K562 (cell line): Measurements from ENCODE around the gene ELAVL3. TPM values are rescaled to one million over a fixed set of nuclear protein-coding genes. Genes with fewer than 3 reads are reported as not detected.

Experiments
- ARID4B ChIP-seq: sonication (generic); formaldehyde crosslinking; IDR thresholded peaks from 2 replicates; pipeline ENCODE4 v1.8.0; 2022; ENCODE audit warnings: mild to moderate bottlenecking, missing genetic modification reagents
- BCOR ChIP-seq: fragments of 450-650 bp; IDR thresholded peaks from 2 replicates; pipeline ENCODE4 v1.6.1; 2016
- DDX20 ChIP-seq: fragments of 450-650 bp; IDR thresholded peaks from 2 replicates; pipeline ENCODE4 v1.6.1; 2016; ENCODE audit warnings: missing genetic modification characterization, low read depth, mild to moderate bottlenecking, missing compliant biosample characterization, moderate library complexity
- E2F1 ChIP-seq: sonication (generic); formaldehyde crosslinking; IDR thresholded peaks from 2 replicates; pipeline ENCODE4 v1.8.1; 2023; ENCODE audit warnings: mild to moderate bottlenecking, missing genetic modification reagents, moderate library complexity
- EHMT2 ChIP-seq: fragments of 450-650 bp; IDR thresholded peaks from 2 replicates; pipeline ENCODE4 v1.6.1; 2018; ENCODE audit warnings: antibody characterized with exemption
- ELF2 ChIP-seq: fragments of 250-450 bp; sonication (Bioruptor Pico); IDR thresholded peaks from 2 replicates; pipeline ENCODE4 v1.5.0; 2021; ENCODE audit warnings: mild to moderate bottlenecking
- ETS1 ChIP-seq: conservative IDR thresholded peaks from 2 replicates; pipeline ENCODE4 v1.6.1; 2011; ENCODE audit warnings: low read depth, mild to moderate bottlenecking, low read length; ENCODE audit not compliant: control insufficient read depth
- FOXP1 ChIP-seq: sonication (generic); formaldehyde crosslinking; IDR thresholded peaks from 2 replicates; pipeline ENCODE4 v1.8.0; 2022; ENCODE audit warnings: mild to moderate bottlenecking, missing genetic modification reagents
- KLF13 ChIP-seq: fragments of 450-650 bp; IDR thresholded peaks from 2 replicates; pipeline ENCODE4 v1.6.1; 2016; ENCODE audit warnings: missing genetic modification characterization, low read depth, mild to moderate bottlenecking, missing compliant biosample characterization, moderate library complexity, borderline replicate concordance
- MAFF ChIP-seq: IDR thresholded peaks from 2 replicates; pipeline ENCODE4 v1.6.1; 2012; ENCODE audit warnings: low read length, improper control_type of control experiment
- MAZ ChIP-seq, 2 experiments: fragments of 450-650 bp in 1 of 2; sonication (generic) in 1 of 2; formaldehyde crosslinking; IDR thresholded peaks in 1 of 2; conservative IDR thresholded peaks in 1 of 2; 2 replicates each; pipeline versions ENCODE4 v1.4.0 to v1.5.0; 2020; ENCODE audit warnings: mild to moderate bottlenecking in 1 of 2, missing genetic modification reagents in 1 of 2
- MXD1 ChIP-seq: fragments of 250-450 bp; sonication (Bioruptor Pico); IDR thresholded peaks from 2 replicates; pipeline ENCODE4 v1.8.0; 2021; ENCODE audit warnings: borderline replicate concordance, mild to moderate bottlenecking, moderate library complexity; ENCODE audit not compliant: poor library complexity, severe bottlenecking
- MYC ChIP-seq, 2 experiments: fragments of 250-450 bp in 1 of 2; sonication (Bioruptor Pico) in 1 of 2; IDR thresholded peaks; 2 replicates each; pipeline versions ENCODE4 v1.5.1 to v1.6.1; 2012 to 2021; ENCODE audit warnings: low read depth in 2 of 2, borderline replicate concordance in 1 of 2, improper control_type of control experiment in 1 of 2, low read length in 1 of 2, mild to moderate bottlenecking in 1 of 2, moderate library complexity in 1 of 2
- NR2C2 ChIP-seq, 2 experiments: fragments of 200-800 bp in 1 of 2; sonication (Bioruptor generic) in 1 of 2; sonication (generic) in 1 of 2; formaldehyde crosslinking in 1 of 2; IDR thresholded peaks; 2 replicates each; pipeline versions ENCODE4 v1.6.1 to v1.8.0; 2016 to 2022; ENCODE audit warnings: mild to moderate bottlenecking in 1 of 2, missing compliant biosample characterization in 1 of 2, missing genetic modification characterization in 1 of 2, missing genetic modification reagents in 1 of 2
- RB1 ChIP-seq: fragments of 450-650 bp; IDR thresholded peaks from 2 replicates; pipeline ENCODE4 v1.6.1; 2017; ENCODE audit warnings: low read depth, mild to moderate bottlenecking
- TBL1XR1 ChIP-seq, 2 experiments: IDR thresholded peaks; 2 replicates each; pipeline ENCODE4 v1.6.1; 2012; ENCODE audit warnings: improper control_type of control experiment in 2 of 2, low read length in 2 of 2, mild to moderate bottlenecking in 1 of 2
- TEAD1 ChIP-seq, 2 experiments: fragments of 450-650 bp in 1 of 2; sonication (generic) in 1 of 2; formaldehyde crosslinking; IDR thresholded peaks; 2 replicates each; pipeline versions ENCODE4 v1.4.0 to v1.8.0; 2020 to 2022; ENCODE audit warnings: mild to moderate bottlenecking in 2 of 2, missing genetic modification reagents in 1 of 2
- ZBTB1 ChIP-seq: sonication (generic); formaldehyde crosslinking; IDR thresholded peaks from 2 replicates; pipeline ENCODE4 v1.8.1; 2023; ENCODE audit warnings: missing genetic modification reagents, low read depth, mild to moderate bottlenecking, borderline replicate concordance
- polyA plus RNA-seq, 8 experiments: library from polyadenylated mRNA; depleted of rRNA in 4 of 8; stranded (reverse) in 5 of 8; unstranded in 3 of 8; fragments of >200 nt; fragmentation: Nextera tagmentation in 2 of 8; fragmentation: Illumina TruSeq in 1 of 8; extraction: Ambion mirVana in 2 of 8; extraction: Trizol in 1 of 8; gene quantifications; 2 replicates each; pipeline versions ENCODE4 v1.2.1 to v1.2.3, GENCODE V29; 2011 to 2014; ENCODE audit warnings: inconsistent platforms in 1 of 8, missing spikeins in 1 of 8
- total RNA-seq, 7 experiments: library from RNA; depleted of rRNA in 6 of 7; stranded (reverse); fragments of >200 nt in 6 of 7; fragmentation: Illumina TruSeq in 2 of 7; extraction: Trizol in 2 of 7; gene quantifications; 2 replicates each; pipeline versions ENCODE4 v1.2.1 to v1.2.3, GENCODE V29; 2011 to 2021; ENCODE audit warnings: low replicate concordance in 1 of 7

ELAVL3 gene
- total and polyA plus RNA-seq, 9 of the 15 experiments (the other 6 are each of a cell fraction or from before 2014, with no cell fraction given) = not detected

GRCh38 chr19:11479090-11479897 is 1.6 kb downstream of the ELAVL3 start (continued):
- peak; percentile 79 for TF ChIP-seq FOXP1 (CRISPR knock-in tag)
- 0 out of 4 replicates have a peak, but pooled peaks of 1 of the 2 experiments have one; percentile 46 for TF ChIP-seq TEAD1 (CRISPR knock-in tag; IDR thresholded peaks at IDR 0.05)
- TF ChIP-seq MXD1 (CRISPR knock-in tag) = peak; percentile 32
- no peak for TF ChIP-seq TBL1XR1 (IDR thresholded peaks at IDR 0.05; ENCODE audit: low read length in 2 of 2)
- peak; percentile 87; the same call in 1 of the 2 replicates for TF ChIP-seq E2F1 (CRISPR knock-in tag)
- peak; percentile 98 to 99 for TF ChIP-seq MAZ (CRISPR knock-in tag; conservative IDR thresholded peaks at IDR 0.05 in 1 of 2, IDR thresholded peaks at IDR 0.05 in 1 of 2)
- TF ChIP-seq NR2C2 (CRISPR knock-in tag; IDR thresholded peaks at IDR 0.05) = peak; percentile 65; the same call in 1 of the 2 replicates
- no peak for TF ChIP-seq NR2C2 (tag; IDR thresholded peaks at IDR 0.05)
- no peak for TF ChIP-seq DDX20 (tag)
- peak; percentile 98 for TF ChIP-seq ARID4B
- no peak for TF ChIP-seq ELF2 (CRISPR knock-in tag)
- peak; percentile 55; the same call in 1 of the 2 replicates for TF ChIP-seq MYC (IDR thresholded peaks at IDR 0.05; ENCODE audit: low read depth, low read length)
- no peak for TF ChIP-seq MYC (CRISPR knock-in tag; IDR thresholded peaks at IDR 0.05; ENCODE audit: borderline replicate concordance, low read depth)
- peak; percentile 88; the same call in 1 of the 2 replicates for TF ChIP-seq ETS1
- no peak for TF ChIP-seq MAFF
- TF ChIP-seq BCOR = peak; percentile 97
- peak; percentile 94 for TF ChIP-seq EHMT2
- peak; percentile 78 for TF ChIP-seq RB1
- TF ChIP-seq KLF13 (tag) = peak; percentile 96
- 0 out of 2 replicates have a peak, but pooled peaks have one; percentile 29 for TF ChIP-seq ZBTB1 (CRISPR knock-in tag)
